Activated CD4-positive, alpha-beta T cell treated with anti-CD3 and anti-CD28 coated beads for 1 hour (primary cell): ENCODE data around the gene CSNK1E.

Experiments
- DNase-seq: peaks from one replicate; pipeline ENCODE4 v3.0.0-alpha.2; 2020

Gene CSNK1E

GRCh38 chr22:38247713-38248112 is 69.5 kb downstream of the CSNK1E start:
- no peak for DNase-seq

- DNase-seq = no peak
Measured at GRCh38 chr22:38246692-38247091, 70.5 kb downstream of the CSNK1E start.

- no peak for DNase-seq
Measured at GRCh38 chr22:38246046-38246658, 71.1 kb downstream of the CSNK1E start.

DNA sequence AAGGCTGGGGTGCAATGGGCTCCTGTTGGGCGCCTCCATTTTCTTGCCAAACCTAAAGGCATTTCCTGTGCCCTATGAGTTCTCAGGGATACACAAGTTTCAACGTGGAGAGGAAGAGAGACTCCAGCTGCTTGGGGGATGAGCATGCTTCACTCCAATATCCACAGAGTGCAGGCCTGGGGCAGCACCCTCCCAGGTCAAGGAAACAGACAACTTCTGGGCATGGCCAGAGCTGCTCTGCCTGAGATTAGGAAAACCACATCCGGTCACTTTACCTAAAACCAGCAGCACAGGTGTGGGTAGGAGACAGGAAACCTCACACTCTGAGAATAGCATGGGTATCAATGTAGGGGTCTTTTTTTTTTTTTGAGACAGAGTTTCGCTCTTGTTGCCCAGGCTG is 73.1 kb downstream of the CSNK1E start:
- no peak for DNase-seq

- DNase-seq = no peak
Measured at GRCh38 chr22:38243007-38243765, 74.0 kb downstream of the CSNK1E start.

GRCh38 chr22:38240734-38241252 is 76.4 kb downstream of the CSNK1E start:
- no peak for DNase-seq
